Activated CD4-positive, alpha-beta T cell treated with anti-CD3 and anti-CD28 coated beads, Interleukin-2, amount 50 U/mL, for 16 hours (primary cell): ENCODE data around the gene CNPY2.
"Not testable (repeated sequence)": the region's sequence is repeated elsewhere in the genome, so short reads cannot be mapped to it uniquely, and the experiment has no call there.

Experiments used
- DNase-seq: peaks from one replicate; pipeline ENCODE4 v3.0.0-alpha.2; 2020

Gene CNPY2

GRCh38 chr12:56315622-56316473, at the start of gene CNPY2:
TSS of gene CNPY2 (minus strand) at chr12:56315988. CDS start at chr12:56315217, 771 bp downstream.
- DNase-seq, result peak; percentile 98

- no peak for DNase-seq
Observed at GRCh38 chr12:56362130-56363059, 46.6 kb upstream of the CNPY2 start, which contains the start of gene APOF. TSS of gene APOF (minus strand) at chr12:56362857. CDS start at chr12:56362745, 112 bp downstream.

- no peak for DNase-seq
Observed at GRCh38 chr12:56361487-56362129, 45.8 kb upstream of the CNPY2 start.

- DNase-seq, result peak; percentile 100
Observed at GRCh38 chr12:56359851-56360767, 44.3 kb upstream of the CNPY2 start, which contains the start of gene STAT2. TSS of gene STAT2 (minus strand) at chr12:56360107. CDS start at chr12:56356571, 3,536 bp downstream.

- peak; percentile 24 for DNase-seq
Observed at GRCh38 chr12:56358836-56359532, 43.2 kb upstream of the CNPY2 start.

- no peak for DNase-seq
Observed at GRCh38 chr12:56351325-56351724, 35.5 kb upstream of the CNPY2 start.

GRCh38 chr12:56350662-56351061, 34.9 kb upstream of the CNPY2 start:
- no peak for DNase-seq

GRCh38 chr12:56348776-56349175, 33.0 kb upstream of the CNPY2 start:
- no peak for DNase-seq

GRCh38 chr12:56347255-56347654, 31.5 kb upstream of the CNPY2 start:
- DNase-seq, result not testable (repeated sequence)

- no peak for DNase-seq
Observed at GRCh38 chr12:56346675-56347074, 30.9 kb upstream of the CNPY2 start.

GRCh38 chr12:56342290-56342689, 26.5 kb upstream of the CNPY2 start:
- not testable (repeated sequence) for DNase-seq

- DNase-seq, result no peak
Observed at GRCh38 chr12:56341616-56342015, 25.8 kb upstream of the CNPY2 start.

- no peak for DNase-seq
Observed at GRCh38 chr12:56339158-56339422, 23.3 kb upstream of the CNPY2 start.

- peak; percentile 88 for DNase-seq
Observed at GRCh38 chr12:56338308-56339157, 22.7 kb upstream of the CNPY2 start, which contains the start of gene IL23A. TSS of gene IL23A (plus strand) at chr12:56338884. CDS start at chr12:56339045, 161 bp downstream.

GRCh38 chr12:56337753-56338251, 22.0 kb upstream of the CNPY2 start:
- DNase-seq, result no peak

- no peak for DNase-seq
Observed at GRCh38 chr12:56336361-56337167, 20.8 kb upstream of the CNPY2 start.

GRCh38 chr12:56335527-56335926, 19.7 kb upstream of the CNPY2 start:
- DNase-seq, result not testable (repeated sequence)

- no peak for DNase-seq
Observed at GRCh38 chr12:56334490-56334793, 18.7 kb upstream of the CNPY2 start.
